Natural killer cell (primary cell): ENCODE data around the gene NR5A1. TPM values are rescaled to one million over a fixed set of nuclear protein-coding genes. Genes with fewer than 3 reads are reported as not detected.

ENCODE experiments used
- total RNA-seq, 4 donors: library from RNA; stranded (reverse); fragments of 120-200 nt in 1 of 4; gene quantifications; one replicate each; pipeline versions ENCODE4 v1.2.3 to v1.2.4, GENCODE V29; 2013 to 2022

The NR5A1 gene
- total RNA-seq, 3 donors from 2014 or later (not counting 1 experiment from before 2014, with no cell fraction given): not detected

Other genes with a start within 250 kb of the NR5A1 start
- gene NEK6, start 249.4 kb downstream of the NR5A1 start, total RNA-seq: 10 to 100 TPM; 25.0 to 34.9 (median 33.0) TPM
- gene PSMB7, start 92.0 kb downstream of the NR5A1 start, total RNA-seq: 10 to 100 TPM; 75.6 to 75.9 (median 75.8) TPM
- not detected for gene ADGRD2, start 56.9 kb downstream of the NR5A1 start, total RNA-seq